Lung (tissue), 12 donors: ENCODE measurements around the gene DBN1. TPM values are rescaled to one million over a fixed set of nuclear protein-coding genes. Genes with fewer than 3 reads are reported as not detected.

ENCODE experiments used
- ATAC-seq: fragments of 200-7000 bp; cut with Tn5 transposase; one replicate; pipeline ENCODE4 v1.9.1; 2020; ENCODE audit warnings: moderate number of reproducible peaks; ENCODE audit not compliant: insufficient read depth, low FRiP score
- DNase-seq, 3 donors: peaks; one replicate each; pipeline ENCODE4 v3.0.0-alpha.2; 2013 to 2017
- H3K27ac ChIP-seq, 2 donors: one replicate each; pipeline ENCODE4 v1.5.1; 2013; ENCODE audit warnings: mild to moderate bottlenecking in 2 of 2, moderate library complexity in 2 of 2, control low read depth in 1 of 2, inconsistent platforms in 1 of 2, low read depth in 1 of 2, low read length in 1 of 2
- H3K27me3 ChIP-seq, 3 donors: one replicate each; pipeline ENCODE4 v1.5.1; 2013; ENCODE audit warnings: low read length in 2 of 3; ENCODE audit not compliant: control insufficient read depth in 3 of 3, insufficient read depth in 3 of 3
- H3K36me3 ChIP-seq, 4 donors: one replicate each; pipeline ENCODE4 v1.5.1; 2013; ENCODE audit warnings: low read length in 4 of 4, mild to moderate bottlenecking in 1 of 4, moderate library complexity in 1 of 4; ENCODE audit not compliant: control insufficient read depth in 4 of 4, insufficient read depth in 4 of 4
- H3K4me1 ChIP-seq, 5 donors: one replicate each; pipeline ENCODE4 v1.5.1; 2013; ENCODE audit warnings: low read length in 5 of 5, mild to moderate bottlenecking in 2 of 5, moderate library complexity in 1 of 5; ENCODE audit not compliant: control insufficient read depth in 5 of 5, insufficient read depth in 5 of 5
- H3K4me3 ChIP-seq: one replicate; pipeline ENCODE4 v1.5.1; 2013; ENCODE audit warnings: mild to moderate bottlenecking, control low read depth, moderate library complexity
- H3K9ac ChIP-seq, 2 donors: one replicate each; pipeline ENCODE4 v1.5.1; 2013; ENCODE audit warnings: low read length in 2 of 2, control low read depth in 1 of 2; ENCODE audit not compliant: insufficient read depth in 1 of 2
- H3K9me3 ChIP-seq, 4 donors: one replicate each; pipeline ENCODE4 v1.5.1; 2013; ENCODE audit warnings: low read length in 3 of 4, mild to moderate bottlenecking in 1 of 4, moderate library complexity in 1 of 4; ENCODE audit not compliant: control insufficient read depth in 4 of 4, insufficient read depth in 3 of 4
- CTCF ChIP-seq: IDR thresholded peaks from 2 replicates; pipeline ENCODE4 v1.5.1; 2012; ENCODE audit warnings: mild to moderate bottlenecking; ENCODE audit errors: control extremely low read depth, extremely low read depth
- WGBS, 2 donors: extraction: QIAGEN DNeasy Blood & Tissue Kit; methylation state at CpG; one replicate each; pipeline ENCODE4 v1.1.7; 2013; 5-methylcytosine and 5-hydroxymethylcytosine counted together
- polyA plus RNA-seq, 2 donors: library from polyadenylated mRNA; stranded (reverse); fragments of 200-250 nt; gene quantifications; one replicate each; pipeline ENCODE4 v1.2.1, GENCODE V29; 2013
- total RNA-seq, 2 donors: library from RNA; depleted of rRNA in 1 of 2; stranded (reverse); fragments of >200 nt in 1 of 2; gene quantifications; one replicate each; pipeline ENCODE4 v1.2.1, GENCODE V29; 2014 to 2021
- donor health status: control.
- donor health status: control.
- donor health status: Bipolar disorder and iron deficiency.
- donor health status: healthy.
- donor health status: DM: yes; HTN: yes; CAD: no.

The DBN1 gene
- total and polyA plus RNA-seq, 4 donors: 18.7 to 38.3 (median 30.3) TPM

- peaks cover 0 to 66% (median 26%) of the 10 kb centered on the region in 4 donors for H3K36me3 ChIP-seq
Measured at GRCh38 chr5:177432839-177433657, 40.4 kb downstream of the DBN1 start.

DNA sequence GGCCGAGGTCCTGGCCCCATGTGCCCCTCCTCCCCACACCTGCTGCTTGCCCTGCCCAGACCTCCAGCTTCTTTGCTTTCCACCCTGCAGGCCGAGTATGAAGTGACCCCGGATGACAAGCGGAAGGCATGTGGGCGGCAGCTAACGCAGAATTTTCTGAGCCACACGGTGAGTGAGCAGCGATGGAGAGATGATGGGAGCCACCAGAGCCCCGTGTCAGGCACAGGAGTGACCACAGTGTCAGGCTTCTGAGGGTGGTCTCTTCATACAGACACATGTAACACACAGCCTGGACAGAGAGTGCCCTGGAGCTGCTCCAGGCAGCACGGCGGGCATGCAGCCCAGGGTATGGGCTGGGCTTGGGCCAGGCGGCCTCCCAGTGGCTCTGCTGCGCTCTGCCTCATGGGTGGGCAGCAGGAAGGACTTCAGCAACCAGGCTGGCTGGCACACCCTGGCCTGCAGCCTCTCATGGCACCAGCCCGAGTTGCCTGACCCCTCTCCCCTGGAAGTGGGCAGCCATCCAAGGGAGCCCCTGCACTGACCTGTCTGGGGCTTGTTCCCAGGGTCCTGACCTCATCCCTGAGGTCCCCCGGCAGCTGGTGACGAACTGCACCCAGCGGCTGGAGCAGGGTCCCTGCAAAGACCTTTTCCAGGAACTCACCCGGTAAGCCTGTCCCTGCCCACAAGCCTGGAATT is 41.1 kb downstream of the DBN1 start:
- no peak for TF ChIP-seq CTCF
- no peaks in the 10 kb centered on the region for H3K9me3 ChIP-seq
- H3K36me3 ChIP-seq: peaks cover 0 to 64% (median 20%) of the 10 kb centered on the region in 4 donors
- DNase-seq (no peak), ATAC-seq (no peak)
- H3K4me3 ChIP-seq: no peak overlapping the region
- 85 to 86% methylated on average over 17 to 18 of the region's 18 CpGs for WGBS, 2 donors
- peaks cover 0 to 19% (median 7%) of the 10 kb centered on the region in 5 donors for H3K4me1 ChIP-seq
- no peaks in the 10 kb centered on the region for H3K27me3 ChIP-seq
- no peak overlapping the region for H3K9ac ChIP-seq
- H3K27ac ChIP-seq: no peak overlapping the region

More at GRCh38 chr5:177432839-177433657, 40.4 kb downstream of the DBN1 start:
- DNase-seq (no peak), ATAC-seq (no peak)
- TF ChIP-seq CTCF: no peak
- no peaks in the 10 kb centered on the region for H3K27me3 ChIP-seq
- H3K4me3 ChIP-seq: no peak overlapping the region
- H3K9me3 ChIP-seq: no peaks in the 10 kb centered on the region
- peaks cover 0 to 12% (median 0%) of the 10 kb centered on the region in 5 donors for H3K4me1 ChIP-seq
- WGBS, 2 donors: 92 to 95% methylated on average over 25 of the region's 25 CpGs
- no peak overlapping the region for H3K9ac ChIP-seq
- H3K27ac ChIP-seq: no peak overlapping the region

GRCh38 chr5:177431317-177432142 is 41.9 kb downstream of the DBN1 start:
- ATAC-seq: peak; percentile 16

More at GRCh38 chr5:177431317-177432142, 41.9 kb downstream of the DBN1 start:
- H3K27me3 ChIP-seq: no peaks in the 10 kb centered on the region
- no peaks in the 10 kb centered on the region for H3K9me3 ChIP-seq
- H3K9ac ChIP-seq: no peak overlapping the region
- TF ChIP-seq CTCF: no peak
- no peak for DNase-seq
- peaks cover 0 to 24% (median 9%) of the 10 kb centered on the region in 5 donors for H3K4me1 ChIP-seq
- WGBS, 2 donors: 52 to 66% methylated on average over 29 of the region's 29 CpGs
- H3K27ac ChIP-seq: peak overlapping the region in 1 of 2 donors; percentile 66
- H3K4me3 ChIP-seq: no peak overlapping the region
- peaks cover 0 to 60% (median 18%) of the 10 kb centered on the region in 4 donors for H3K36me3 ChIP-seq
